HL-60 (cell line): Measurements from ENCODE around the gene ABCD1.

Experiments
- POLR2AphosphoS5 ChIP-seq: IDR thresholded peaks from 2 replicates; pipeline ENCODE4 v1.6.1; 2012; ENCODE audit warnings: low read depth
- TF ChIP-seq, protein P1 (sequence below): IDR thresholded peaks from one replicate; pipeline ENCODE4 v1.5.1; 2011; ENCODE audit warnings: low read length, control low read depth, inconsistent platforms; ENCODE audit not compliant: insufficient read depth

DNA sequence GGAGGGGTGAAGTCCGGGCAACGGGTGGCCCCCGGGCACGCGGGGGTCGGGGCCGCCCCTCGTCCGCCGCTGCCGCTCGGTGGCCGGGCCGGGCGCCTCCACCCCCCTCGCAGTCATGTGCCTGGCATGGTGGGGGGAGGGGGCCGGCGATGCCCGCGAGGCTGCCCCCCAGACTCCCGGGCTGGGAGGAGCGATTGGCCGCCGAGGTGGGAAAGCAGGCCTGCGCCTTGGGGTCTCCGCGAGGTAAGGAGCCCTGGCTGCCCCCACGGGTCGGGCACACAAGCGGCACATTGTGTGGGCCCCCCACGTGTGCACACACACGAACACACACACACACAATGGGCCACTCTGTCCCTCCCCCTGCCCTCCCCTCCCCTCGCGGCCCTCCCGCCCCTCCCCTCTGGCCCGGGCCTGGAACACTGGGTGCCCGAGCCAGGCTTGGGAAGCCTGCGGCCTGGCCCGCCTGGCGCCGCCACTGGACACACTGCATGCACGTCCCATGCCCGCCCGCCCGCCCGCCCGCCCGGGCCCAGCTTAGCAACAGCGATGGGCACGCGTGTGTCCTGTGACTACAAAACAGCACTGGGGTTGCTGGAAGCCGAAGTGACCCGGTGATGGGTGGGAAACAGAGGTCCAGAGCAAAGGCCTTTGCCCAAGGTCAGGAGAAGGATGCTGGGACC is 35.6 kb upstream of the ABCD1 start:
- TF ChIP-seq, protein P1, sequence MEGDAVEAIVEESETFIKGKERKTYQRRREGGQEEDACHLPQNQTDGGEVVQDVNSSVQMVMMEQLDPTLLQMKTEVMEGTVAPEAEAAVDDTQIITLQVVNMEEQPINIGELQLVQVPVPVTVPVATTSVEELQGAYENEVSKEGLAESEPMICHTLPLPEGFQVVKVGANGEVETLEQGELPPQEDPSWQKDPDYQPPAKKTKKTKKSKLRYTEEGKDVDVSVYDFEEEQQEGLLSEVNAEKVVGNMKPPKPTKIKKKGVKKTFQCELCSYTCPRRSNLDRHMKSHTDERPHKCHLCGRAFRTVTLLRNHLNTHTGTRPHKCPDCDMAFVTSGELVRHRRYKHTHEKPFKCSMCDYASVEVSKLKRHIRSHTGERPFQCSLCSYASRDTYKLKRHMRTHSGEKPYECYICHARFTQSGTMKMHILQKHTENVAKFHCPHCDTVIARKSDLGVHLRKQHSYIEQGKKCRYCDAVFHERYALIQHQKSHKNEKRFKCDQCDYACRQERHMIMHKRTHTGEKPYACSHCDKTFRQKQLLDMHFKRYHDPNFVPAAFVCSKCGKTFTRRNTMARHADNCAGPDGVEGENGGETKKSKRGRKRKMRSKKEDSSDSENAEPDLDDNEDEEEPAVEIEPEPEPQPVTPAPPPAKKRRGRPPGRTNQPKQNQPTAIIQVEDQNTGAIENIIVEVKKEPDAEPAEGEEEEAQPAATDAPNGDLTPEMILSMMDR, result no peak
- no peak for TF ChIP-seq POLR2AphosphoS5
